T-helper 2 cell treated with Interferon-gamma antibody and Interleukin-4, amounts not matched to agents 100 ng/mL and 5 ng/mL, for 36 hours (primary cell): ENCODE results near the gene CCSAP. TPM values are rescaled to one million over a fixed set of nuclear protein-coding genes. Genes with fewer than 3 reads are reported as not detected.

Source experiments
- intact Hi-C: fragments of 100-400 bp; cut with micrococcal nuclease; formaldehyde crosslinking; loops from one replicate; pipeline ENCODE4 v1.15.1; 2023
- total RNA-seq: library from RNA; stranded (reverse); gene quantifications from 2 replicates; pipeline ENCODE4 v1.2.3, GENCODE V29; 2022

Gene CCSAP
- total RNA-seq, 1 donor from 2014 or later = 10.0 TPM

GRCh38 chr1:229326601-229327000 lies 16.2 kb downstream of the CCSAP start:
- intact Hi-C loops = no loop called here

DNA sequence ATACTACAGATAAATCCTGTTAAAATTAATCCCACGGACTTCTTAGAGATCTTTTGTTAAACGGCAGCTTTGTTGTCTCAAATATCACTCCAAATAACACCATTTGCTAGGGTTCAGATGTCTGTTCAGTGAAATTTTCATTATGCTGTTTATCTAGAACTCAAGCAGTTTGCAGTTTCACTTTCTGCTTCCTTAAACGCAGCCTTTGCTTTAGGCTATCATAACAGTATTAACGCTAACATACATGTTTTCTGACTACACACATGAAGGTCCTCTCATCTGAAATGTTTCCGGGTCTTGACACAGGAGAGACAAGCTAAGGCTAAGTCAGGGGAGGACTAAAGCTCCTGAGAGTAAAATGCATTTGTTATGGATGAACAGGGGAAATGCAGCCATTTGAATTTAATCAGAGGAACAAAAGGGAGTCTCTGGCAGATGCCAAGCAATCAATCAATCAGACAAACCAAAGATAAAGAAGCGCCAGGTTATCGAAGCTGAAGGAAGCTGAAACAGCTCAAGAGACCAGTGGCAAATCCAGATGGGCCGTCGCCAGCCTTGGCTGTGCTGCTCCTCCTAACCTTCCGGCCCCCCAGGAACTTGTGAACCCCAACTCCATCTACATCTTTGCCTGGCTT lies 16.9 kb downstream of the CCSAP start:
- intact Hi-C loops = loop anchor here (2.0 kb wide), 1 partner anchor 17 kb away; the partner anchor contains the start of gene CCSAP

DNA sequence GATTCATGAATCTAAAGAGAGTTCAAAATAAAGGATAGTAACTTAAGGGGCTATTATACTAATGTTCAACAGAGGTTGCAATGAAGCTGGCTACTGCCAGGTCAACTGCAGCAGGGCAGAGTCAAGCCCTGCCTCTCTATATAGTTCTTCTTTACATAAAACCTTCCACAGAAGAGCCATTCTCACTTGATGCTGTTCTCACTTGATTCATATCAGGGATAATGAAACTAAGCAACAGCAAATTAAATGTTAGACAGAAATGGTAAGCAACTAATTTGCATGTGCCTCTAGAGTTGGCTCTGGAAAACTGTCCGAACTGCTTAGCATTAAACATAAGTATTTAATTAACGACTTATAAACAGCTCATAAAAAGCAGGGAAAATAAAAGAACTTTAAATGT lies 17.4 kb downstream of the CCSAP start:
- intact Hi-C loops = loop anchor here (2.0 kb wide), 1 partner anchor 17 kb away; the partner anchor contains the start of gene CCSAP

- intact Hi-C loops = loop anchor here (2.0 kb wide), 1 partner anchor 19 kb away; the partner anchor contains the start of gene CCSAP
Observed at GRCh38 chr1:229323885-229324553, 18.8 kb downstream of the CCSAP start.

- intact Hi-C loops = no loop called here
Observed at GRCh38 chr1:229323201-229323600, 19.6 kb downstream of the CCSAP start.

GRCh38 chr1:229319487-229319886 lies 23.4 kb downstream of the CCSAP start:
- intact Hi-C loops = no loop called here

DNA sequence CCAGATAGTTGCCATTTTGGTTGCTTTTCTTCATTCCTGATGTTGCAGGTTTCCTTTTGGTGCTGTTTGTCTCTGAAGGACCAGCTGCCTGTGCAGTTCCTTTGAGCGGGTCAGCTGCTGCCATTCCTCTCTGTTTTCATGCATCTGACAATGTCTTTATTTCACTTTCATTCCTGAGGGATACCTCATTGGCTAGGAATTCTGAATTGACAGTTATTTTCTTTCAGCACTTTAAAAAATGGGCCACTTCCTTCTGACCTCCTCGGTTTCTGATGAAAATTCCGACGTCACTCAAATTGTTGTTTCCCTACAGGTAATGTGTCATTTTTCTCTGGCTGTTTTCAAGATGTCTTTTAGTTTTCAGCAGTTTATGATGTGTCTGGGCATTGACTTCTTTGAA lies 24.8 kb downstream of the CCSAP start:
- intact Hi-C loops = no loop called here

- intact Hi-C loops = no loop called here
Observed at GRCh38 chr1:229316166-229316565, 26.7 kb downstream of the CCSAP start.

GRCh38 chr1:229310833-229311232 lies 32.0 kb downstream of the CCSAP start:
- intact Hi-C loops = no loop called here

- intact Hi-C loops = no loop called here
Observed at GRCh38 chr1:229309684-229310083, 33.2 kb downstream of the CCSAP start.

- intact Hi-C loops = no loop called here
Observed at GRCh38 chr1:229309074-229309473, 33.8 kb downstream of the CCSAP start.

DNA sequence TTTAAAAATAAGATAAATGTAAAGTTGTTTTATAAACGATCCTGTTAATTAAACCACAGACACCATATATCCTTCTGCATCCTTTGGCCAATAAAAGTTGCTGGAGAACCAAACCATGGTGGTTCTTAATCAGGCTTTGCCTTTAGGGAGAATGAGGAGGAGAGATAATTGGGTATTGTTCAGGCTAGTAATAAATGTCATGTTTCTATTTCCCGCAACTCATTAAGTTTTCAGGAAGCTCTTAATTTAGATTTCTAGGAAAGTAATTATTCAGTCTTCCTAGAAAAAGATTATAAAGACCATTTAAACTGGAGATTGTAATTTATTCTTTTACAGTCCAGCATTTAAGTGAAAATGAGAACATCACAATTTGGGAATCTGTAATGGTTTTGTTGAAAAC lies 37.5 kb downstream of the CCSAP start:
- intact Hi-C loops = no loop called here

DNA sequence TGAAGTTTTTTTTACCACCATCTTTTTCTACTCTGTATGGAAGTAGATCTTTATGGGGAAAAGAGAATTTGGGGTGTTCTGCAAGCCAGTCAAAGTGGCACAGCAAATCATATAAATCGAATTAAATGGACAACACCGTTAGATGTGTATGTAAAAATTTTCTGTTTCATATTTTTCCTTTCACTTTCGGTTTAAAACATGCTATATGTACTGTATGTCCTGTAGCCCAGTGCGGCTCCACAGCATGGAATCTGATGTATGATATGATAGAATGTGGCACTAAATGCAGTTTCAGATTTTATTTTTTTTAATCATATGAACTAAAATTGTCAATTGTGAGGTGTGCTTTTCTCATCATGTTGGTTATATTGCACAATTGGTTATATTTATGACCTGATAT lies 39.0 kb downstream of the CCSAP start:
- intact Hi-C loops = no loop called here

- intact Hi-C loops = no loop called here
Observed at GRCh38 chr1:229302740-229303139, 40.1 kb downstream of the CCSAP start.

GRCh38 chr1:229300099-229300757 lies 42.6 kb downstream of the CCSAP start:
- intact Hi-C loops = no loop called here

DNA sequence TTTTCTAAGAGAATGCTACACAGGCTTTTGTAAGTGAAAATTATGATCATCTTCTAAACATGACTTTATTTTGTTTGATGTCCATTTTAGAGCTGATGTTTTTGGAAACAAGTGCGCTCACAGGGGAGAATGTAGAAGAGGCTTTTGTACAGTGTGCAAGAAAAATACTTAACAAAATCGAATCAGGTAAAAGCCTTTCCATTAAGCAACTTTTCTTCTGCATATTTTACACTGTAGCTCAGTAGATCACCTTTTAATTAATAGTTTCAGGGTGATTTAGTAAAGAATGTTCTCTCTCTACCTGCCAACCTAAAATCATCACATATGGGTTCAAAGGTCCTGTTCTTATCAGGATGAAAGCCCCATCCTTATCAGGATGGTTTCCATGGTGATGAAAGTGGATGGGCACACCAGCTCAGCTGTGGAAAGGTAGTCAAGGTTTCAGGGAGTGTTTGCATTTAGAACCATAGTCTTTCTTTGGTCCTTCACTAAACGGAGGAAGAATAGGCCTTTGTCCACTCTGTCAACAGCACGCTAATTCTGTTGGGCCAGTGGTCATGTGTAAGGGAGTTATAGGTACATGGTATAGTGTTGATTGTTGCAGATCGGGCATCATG lies 43.9 kb downstream of the CCSAP start:
- intact Hi-C loops = no loop called here

DNA sequence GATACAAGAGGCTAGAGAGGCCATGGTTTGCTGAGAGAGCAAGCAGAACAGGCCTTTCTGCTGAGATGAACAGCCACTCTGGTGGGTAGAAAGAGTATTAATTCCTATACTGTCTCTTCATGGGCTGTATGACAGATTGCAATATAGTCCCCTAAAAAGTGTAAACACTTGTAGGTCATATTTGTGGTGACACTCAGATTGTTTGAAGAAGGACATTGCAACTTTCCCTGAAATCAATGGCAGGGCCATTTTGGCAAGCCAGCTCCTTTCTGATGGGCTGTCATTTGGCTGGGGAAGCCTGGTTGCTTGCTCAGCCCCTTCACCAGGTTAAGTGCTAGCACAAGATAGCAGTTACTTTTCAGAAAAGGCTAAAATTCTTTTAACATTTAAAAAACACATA lies 44.4 kb downstream of the CCSAP start:
- intact Hi-C loops = no loop called here

DNA sequence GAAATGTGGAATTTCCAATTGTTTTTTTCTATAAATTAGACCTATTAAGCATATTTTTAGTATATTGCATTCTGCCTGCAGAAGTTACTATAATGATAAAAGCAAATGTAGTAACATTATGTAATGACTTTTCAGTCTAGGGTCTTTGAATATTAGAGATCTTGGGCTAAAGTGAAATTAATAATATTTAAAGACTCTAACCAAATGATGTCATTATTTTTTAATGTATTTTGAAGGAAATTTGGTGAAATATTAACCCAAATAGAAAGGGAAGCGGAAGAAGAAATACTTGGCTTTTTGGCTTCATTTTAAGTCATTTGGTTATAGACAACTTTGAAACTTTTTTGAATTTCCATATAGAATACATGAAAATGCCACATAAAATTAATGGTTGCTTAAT lies 45.1 kb downstream of the CCSAP start:
- intact Hi-C loops = no loop called here

GRCh38 chr1:229296541-229296941 lies 46.3 kb downstream of the CCSAP start:
- intact Hi-C loops = no loop called here

DNA sequence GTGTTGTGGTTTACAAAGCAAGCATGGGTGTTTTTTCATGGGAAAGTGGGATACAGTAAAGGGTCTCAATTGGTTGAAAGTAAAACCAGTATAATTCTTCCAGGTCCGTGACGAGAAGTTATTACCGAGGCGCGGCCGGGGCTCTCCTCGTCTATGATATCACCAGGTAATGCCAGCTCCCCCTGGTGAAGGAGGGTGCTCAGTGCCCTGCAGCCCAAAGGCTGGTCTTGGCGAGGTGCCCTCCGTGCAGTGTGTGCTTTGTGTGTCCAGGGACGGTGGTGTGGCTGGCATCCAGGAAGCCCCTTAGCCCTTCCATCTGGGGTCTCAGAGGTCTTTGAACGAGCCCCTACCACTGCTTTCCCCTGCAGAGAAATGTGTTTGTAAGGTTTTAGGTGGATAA lies 47.1 kb downstream of the CCSAP start:
- intact Hi-C loops = no loop called here

DNA sequence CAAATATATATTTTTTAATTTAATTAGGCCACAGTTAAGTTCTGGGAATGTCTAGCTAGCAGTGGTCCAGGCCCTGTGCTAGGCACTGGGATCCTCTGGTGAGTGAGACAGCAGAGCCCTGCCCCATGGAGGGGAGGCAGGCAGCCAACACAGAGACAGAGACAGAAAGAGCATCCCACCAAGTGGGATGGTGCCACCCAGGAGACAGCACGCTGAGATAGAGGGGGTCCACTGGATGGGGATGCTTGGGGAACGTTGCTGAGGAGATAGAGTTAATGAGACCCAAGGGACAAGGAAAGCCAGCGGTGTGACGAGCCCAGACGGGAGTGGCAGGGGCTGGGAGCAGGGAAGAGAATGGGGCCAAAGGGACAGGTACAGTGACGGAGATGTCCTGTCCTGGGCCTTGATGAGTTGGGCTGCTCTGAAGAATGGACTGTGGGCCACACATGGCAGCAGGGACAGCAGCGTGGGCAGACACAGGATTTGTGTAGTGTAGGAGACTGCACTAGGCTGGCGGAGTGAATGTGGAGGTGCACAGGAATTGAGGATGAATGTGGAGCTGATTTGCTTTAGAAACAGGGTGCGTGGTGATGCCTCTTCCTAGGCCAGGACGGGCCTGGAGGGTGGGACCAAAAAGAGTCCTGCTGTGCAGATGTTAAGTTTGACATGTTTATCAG lies 49.2 kb downstream of the CCSAP start:
- intact Hi-C loops = no loop called here
